ENCODE results near the gene IL6R.
"Not testable (repeated sequence)": the region's sequence is repeated elsewhere in the genome, so short reads cannot be mapped to it uniquely, and the experiment has no call there.

IL6R gene

DNA sequence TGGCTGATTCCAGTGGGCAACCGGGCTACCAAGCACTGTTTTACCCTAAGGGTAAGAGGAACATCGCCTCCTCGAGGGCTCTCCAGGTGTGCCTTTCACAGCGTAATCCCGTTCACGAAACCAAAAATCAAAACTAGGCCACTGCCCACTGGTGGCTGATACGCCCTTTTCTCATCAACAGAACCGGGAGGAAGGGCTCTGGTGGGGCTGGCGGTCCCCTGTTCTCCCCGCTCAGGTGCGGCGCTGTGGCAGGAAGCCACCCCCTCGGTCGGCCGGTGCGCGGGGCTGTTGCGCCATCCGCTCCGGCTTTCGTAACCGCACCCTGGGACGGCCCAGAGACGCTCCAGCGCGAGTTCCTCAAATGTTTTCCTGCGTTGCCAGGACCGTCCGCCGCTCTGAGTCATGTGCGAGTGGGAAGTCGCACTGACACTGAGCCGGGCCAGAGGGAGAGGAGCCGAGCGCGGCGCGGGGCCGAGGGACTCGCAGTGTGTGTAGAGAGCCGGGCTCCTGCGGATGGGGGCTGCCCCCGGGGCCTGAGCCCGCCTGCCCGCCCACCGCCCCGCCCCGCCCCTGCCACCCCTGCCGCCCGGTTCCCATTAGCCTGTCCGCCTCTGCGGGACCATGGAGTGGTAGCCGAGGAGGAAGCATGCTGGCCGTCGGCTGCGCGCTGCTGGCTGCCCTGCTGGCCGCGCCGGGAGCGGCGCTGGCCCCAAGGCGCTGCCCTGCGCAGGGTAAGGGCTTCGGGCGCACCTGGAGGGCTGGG is at the start of gene IL6R:
IL6R (plus strand) TSS at position 360 of the 763 bp plus-strand sequence; CDS start at position 647, 287 bp downstream.
- peak; percentile 36 for DNase-seq (ENCODE audit: low read depth)

DNA sequence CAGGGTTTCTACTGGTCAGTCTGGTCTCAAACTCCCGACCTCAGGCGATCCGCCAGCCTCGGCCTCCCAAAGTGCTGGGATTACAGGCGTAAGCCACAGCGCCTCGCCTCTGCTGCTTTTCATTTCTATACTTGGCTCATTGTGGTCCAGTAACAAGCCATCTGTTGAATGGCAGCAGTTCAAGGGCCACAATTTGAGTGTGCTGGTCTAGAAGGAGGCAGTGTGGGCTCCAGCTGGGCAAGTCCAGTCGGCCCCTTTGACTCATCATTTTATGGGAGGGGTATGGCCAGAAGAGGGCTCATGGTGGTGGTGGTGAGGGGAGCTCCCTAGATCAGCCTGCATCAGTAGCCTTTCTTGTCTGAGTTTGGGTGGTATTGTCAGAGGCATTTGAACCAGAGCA is 46.6 kb upstream of the IL6R start:
- DNase-seq (ENCODE audit: low read depth): no peak

DNA sequence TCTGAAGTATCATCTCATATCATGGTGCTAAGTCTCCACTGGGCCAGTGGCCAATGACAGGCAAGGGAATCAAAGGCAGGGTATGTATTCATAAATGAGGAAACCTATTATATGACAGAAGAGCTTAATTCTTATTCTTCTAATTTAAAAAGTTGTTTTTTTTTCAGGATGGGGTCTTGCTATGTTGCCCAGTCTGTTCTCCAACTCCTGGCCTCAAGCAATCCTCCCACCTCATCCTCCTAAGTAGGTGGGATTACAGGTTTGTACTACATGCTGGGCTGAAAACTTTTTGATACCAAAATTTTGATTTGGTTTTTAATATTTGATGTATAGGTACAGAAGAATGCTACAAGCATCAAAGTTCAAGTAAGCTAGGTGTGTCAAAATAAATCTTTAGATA is 44.9 kb upstream of the IL6R start:
- no peak for DNase-seq (ENCODE audit: low read depth)

DNA sequence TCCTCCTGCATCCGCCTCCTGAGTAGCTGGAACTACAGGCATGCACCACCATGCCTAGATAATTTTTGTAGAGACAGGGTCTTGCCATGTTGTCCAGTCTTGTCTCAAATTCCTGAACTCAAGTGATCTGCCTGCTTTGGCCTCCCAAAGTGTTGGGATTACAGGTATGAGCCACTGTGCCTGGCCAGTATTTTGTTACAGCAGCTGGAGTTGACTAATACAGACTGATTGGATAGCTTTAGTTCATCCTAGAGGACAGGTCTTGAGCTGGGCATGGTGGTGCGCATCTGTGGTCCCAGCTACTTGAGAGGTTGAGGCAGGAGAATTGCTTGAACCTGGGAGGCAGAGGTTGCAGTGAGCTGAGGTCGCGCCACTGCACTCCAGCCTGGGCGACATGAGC is 44.3 kb upstream of the IL6R start:
- DNase-seq (ENCODE audit: low read depth): not testable (repeated sequence)

DNA sequence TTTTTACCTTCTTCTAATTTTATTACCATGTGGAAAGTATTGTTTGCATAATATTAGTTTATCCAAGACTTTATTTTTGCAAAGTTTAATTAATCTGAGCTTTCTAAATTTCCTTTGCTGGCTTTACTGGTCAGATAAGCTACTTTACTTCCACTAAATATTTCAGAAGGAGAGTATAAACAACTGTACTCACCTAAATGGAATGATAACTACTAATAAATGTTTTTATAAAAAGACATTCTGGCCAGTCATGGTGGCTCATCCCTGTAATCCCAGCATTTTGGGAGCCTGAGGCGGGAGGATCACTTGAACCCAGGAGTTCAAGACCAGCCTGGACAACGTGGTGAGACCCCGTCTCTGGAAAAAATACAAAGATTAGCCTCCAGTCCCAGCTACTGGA is 43.8 kb upstream of the IL6R start:
- no peak for DNase-seq (ENCODE audit: low read depth)

DNA sequence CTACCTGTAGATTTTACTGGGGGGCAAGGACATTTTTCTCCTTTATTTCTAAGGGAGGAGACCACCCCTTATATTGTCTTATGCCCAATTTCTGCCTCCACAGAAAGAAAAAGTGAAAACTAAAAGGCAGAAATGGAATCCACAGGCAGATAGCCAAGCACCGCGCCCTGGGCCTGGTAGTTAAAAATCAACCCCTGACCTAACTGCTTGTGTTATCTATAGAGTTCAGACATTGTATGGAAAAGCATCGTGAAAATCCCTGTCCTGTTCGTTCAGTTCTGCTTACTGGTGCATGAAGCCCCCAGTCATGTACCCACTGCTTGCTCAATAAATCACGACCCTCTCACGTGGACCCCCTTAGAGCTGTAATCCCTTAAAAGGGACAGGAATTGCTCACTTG is 33.7 kb upstream of the IL6R start:
- DNase-seq (ENCODE audit: low read depth): no peak

DNA sequence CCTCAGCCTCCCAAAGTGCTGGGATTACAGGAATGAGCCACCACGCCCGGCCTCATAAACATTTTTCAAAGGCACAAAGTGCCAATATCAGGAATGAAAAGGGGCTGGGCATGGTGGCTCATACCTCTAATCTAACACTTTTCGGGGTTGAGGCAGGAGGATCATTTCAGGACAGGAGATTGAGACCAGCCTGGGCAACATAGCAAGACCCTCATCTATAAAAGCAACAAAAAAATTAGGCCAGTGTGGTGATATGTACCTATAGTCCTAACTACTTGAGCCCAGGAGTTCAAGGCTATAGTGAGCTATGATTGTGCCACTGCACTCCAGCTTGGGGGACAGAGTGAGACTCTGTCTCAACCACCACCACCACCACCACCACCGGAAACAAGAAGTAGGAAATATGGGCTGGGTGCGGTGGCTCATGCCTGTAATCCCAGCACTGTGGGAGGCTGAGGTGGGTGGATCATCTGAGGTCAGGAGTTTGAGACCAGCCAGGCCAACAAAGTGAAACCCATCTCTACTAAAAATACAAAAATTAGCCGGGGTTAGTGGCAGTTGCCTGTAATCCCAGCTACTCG is 31.3 kb upstream of the IL6R start:
- not testable (repeated sequence) for DNase-seq (ENCODE audit: low read depth)

DNA sequence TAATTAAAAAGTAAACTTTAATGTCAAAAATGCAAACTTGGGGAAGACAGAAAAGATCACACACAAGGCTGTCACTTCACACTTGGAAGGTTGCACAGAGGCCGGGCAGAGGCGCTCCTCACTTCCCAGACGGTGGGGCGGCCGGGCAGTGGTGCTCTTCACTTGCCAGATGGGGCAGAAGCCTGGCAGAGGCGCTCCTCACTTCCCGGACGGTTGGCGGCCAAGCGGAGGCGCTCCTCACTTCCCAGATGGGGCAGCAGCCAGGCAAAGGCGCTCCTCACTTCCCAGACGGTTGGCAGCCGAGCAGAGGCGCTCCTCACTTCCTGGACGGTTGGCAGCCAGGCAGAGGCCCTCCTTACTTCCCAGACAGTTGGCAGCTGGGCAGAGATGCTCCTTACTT is 25.8 kb upstream of the IL6R start:
- no peak for DNase-seq (ENCODE audit: low read depth)

DNA sequence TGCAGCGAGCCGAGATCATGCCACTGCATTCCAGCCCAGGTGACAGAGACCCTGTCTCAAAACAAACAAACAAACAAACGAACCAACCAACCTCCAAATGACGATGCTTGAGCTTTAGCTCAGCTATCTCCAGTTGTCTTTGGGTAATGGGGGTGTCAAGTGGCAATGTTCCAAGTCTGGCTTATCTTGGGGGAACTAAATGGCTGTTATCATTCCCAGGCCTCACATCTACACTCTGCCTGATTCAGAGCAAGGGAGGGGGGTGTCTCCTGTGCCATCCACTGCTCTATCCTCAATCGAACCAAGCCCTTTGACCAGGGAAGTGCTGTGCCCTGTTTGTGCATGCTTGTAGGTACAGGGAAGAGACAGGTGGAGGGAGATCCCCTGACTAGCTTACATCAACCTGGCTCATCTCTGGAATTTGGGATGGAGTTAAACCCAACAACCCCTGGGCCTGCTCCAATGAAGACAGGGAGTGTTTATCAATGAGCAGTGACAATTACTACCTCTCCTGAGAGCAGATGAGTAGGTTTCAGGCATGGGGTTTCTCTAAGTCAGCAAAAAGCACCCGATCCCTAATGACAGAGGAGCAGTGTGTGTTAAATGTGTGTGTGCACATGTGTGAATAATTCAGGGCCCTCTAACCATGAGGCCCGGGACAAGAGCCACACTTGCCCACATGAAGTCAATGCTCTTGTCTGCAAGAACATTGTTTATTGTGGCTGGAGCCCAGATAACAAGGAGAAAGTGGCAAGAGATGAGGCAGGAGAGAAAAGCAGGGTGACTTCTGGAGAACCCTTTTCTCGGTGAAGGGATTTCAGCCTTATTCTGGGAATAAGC is 20.3 kb upstream of the IL6R start:
- no peak for DNase-seq (ENCODE audit: low read depth)

DNA sequence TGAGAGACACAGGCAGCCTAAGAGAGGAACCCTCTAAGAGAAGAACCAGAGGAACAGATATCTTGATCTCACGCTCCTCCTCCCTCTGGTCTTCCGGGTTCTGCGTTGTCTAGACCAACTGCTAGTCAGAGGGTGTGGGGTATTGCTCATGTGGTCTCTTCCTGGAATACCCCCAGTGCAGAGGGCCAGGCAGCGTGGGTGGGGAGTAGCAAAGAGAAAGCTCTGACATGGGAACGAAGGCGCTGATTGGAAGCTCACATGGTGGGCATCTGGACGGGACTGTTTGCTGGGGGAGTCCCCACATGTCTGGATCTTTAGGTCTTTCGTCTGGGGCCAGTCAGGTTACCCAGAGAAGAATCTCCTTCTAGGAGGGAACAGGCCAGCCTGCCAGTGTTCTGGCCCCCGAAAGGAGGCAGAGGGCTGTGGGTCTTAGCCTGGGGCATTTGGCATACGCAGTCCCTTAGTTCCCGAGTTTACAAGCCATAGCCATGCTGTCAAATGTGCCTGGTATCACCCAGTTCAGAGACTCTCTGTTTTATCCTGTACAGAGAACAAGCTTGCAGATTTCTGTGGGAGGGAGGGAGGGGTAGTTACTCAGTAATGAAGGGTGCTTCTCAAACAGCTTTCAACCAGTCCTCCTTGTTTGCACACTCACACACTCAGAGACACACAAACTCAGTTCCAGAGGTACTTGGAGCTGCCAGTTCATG is 18.3 kb upstream of the IL6R start:
- peak; percentile 50 for DNase-seq (ENCODE audit: low read depth)

DNA sequence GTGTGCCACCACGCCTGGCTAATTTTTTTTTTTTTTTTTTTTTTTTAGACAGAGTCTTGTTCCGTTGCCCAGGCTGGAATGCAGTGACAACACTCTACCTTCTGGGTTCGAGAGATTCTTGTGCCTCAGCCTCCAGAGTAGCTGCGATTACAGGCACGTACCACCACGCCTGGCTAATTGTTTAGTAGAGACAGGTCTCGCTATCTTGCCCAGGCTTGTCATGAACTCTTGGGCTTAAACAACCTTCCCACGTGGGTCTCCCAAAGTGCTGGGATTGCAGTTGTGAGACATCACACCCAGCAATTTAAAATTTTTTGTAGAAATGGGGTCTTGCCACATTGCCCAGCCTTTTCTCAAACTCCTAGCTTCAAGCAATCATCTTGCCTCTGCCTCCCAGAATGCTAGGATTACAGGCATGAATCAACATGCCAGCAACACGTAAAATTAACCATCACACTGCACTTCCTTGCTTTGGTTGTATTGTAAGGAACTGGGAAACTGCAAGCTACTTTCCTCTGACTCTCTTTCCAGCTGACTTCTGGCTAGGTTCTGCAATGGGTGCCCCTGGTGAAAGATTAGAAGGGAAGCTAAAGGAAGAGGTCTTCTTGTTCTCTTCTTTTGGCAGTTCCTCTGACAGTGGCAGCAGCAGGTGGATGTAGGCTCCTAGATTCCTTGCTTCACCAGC is 13.9 kb upstream of the IL6R start:
- no peak for DNase-seq (ENCODE audit: low read depth)

DNA sequence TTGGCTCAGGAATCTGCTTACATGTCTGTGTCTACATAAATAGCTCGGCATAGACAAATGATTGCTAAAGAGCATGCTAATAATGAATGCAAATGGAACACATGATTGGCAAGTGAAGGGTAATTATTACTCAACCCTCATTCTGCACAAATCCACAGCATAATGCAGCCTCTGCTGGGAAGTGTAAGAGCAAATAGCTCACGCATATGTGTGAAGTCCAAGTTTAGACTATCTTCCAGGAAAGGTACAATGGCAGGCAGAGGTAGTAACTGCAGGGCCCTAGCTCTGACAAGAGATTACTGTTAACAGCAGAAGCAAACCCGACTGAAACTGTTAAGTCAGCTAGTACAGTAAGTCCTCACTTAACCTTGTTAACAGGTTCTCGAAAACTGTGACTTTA is 7.0 kb upstream of the IL6R start:
- DNase-seq (ENCODE audit: low read depth): no peak

DNA sequence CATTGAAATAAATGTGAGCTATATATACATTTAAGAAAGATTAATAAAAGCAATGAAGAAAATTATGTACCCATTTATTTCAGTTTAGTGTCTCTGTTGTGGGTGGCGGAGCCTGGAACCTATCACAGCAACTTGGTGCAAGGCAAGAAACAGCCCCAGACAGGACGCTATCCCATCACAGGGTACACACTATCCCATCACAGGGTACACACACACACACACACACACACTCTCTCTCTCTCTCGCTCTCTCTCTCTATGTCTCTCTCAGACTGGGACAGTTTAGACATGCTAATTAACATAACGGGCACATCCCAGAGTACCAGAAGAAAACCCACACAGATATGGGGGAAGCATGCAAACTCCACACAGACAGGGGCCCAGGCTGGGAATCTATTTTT is 6.5 kb upstream of the IL6R start:
- no peak for DNase-seq (ENCODE audit: low read depth)

DNA sequence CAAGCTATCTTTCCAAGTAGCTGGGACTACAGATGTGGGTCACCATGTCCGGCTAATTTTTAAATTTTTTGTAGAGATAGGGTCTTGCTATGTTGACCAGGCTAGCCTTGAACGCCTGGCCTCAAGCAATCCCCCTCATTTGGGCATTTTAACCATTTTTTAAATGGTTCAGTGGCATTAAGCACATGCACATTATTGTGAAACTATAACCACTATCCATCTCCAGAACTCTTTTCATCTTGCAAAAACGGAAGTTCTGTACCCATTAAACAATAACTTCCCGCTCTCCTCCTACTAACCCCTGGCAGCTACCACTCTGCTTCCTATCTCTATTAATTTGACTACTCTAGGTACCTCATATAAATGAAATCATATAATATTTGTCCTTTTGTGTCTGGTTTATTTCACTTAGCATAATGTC is 4.8 kb upstream of the IL6R start:
- DNase-seq (ENCODE audit: low read depth): no peak

DNA sequence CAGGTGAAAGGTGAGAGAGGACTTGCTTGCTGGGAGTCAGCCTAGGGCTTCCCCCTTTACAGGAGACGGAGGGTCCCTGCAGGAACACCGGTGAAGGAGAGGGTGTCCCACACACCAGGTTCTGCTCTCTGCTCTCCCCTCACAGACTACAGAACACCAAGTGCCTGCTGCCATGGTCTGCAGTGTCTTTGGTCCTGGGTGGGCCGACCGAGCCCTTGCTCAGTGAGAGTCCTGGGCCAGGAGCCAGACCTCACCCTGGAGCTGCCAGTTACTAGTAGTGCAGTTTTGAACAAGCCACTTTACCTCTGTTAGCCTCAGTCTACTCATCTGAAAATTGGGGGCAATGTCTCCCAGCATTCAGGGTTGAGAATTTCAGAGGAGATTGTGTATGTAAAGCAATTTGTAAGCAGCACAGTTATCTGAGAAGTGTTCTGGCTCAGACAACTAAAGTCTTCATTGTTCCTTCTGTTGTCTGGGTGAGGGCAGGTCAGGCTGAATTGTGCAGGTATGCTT is 2.7 kb upstream of the IL6R start:
- no peak for DNase-seq (ENCODE audit: low read depth)

DNA sequence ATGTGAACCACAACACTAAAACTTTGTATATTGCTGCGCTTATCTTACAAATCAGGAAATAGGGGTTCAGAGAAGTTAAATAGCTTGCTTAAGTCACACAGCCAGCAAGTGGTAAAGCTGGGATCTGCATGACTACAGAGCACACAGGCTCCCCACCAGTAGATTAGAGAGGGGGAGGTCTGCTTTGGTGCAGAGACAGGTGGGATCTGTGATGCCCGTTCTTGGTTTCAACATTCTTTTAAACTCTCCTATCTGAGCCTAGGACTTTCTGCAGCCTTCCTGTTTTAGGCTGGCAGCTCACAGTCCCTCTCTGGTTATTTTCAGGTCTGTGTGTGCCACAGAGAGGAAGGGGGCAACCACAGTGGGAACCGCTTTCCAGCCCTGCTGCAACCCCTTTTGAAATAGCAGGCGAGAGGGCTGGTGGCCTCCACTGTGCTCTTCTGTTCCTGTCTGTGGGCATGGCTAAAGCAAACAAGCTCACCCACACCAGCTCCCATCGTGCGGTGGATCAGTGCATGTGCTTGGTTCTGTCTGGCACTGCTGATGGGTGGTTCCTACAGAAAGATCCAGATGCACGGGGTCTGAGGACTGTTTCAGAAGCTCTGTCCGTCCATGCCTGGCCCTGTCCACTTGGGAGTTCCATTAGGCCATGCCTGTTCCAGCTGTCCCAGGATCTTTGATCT is 1.7 kb upstream of the IL6R start:
- no peak for DNase-seq (ENCODE audit: low read depth)

DNA sequence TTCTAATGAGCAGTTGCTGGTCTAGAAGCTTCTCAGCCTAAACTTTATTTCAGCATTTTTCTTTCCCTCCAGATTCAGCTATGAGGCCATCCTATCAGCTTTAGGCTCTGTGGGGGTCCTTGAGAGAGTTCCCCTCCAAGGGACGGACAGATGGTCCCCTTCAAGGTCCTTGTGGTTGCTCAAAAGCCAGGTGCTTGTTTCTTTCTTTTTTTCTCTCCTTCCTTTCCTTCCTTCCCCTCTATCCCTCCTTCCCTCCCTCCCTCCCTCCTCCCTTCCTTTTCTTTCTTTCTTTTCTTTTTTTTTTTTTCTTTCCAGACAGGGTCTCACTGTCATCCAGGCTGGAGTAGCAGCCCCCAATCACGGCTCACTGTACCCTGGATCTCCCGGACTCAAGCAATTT is 1.2 kb upstream of the IL6R start:
- no peak for DNase-seq (ENCODE audit: low read depth)

DNA sequence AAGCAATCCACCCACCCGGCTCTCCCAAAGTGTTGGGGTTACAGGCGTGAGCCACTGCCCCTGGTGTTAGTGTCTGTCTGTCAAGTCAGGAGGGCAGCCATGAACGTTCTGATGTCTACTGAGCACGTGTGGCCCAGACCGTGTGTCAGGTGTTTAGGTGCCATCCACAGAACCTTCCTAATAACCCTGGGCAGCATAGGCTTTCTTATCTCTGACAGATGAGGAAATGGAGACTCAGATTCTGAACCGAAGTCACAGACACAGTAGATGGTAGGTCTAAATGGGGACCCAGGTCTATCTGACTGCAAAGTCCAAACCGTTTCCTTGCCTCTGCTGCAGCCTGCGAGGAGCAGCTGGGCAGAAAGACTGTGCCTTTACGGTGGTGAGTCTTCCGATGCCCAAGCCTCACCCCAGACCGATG is 622 bp upstream of the IL6R start:
- no peak for DNase-seq (ENCODE audit: low read depth)

DNA sequence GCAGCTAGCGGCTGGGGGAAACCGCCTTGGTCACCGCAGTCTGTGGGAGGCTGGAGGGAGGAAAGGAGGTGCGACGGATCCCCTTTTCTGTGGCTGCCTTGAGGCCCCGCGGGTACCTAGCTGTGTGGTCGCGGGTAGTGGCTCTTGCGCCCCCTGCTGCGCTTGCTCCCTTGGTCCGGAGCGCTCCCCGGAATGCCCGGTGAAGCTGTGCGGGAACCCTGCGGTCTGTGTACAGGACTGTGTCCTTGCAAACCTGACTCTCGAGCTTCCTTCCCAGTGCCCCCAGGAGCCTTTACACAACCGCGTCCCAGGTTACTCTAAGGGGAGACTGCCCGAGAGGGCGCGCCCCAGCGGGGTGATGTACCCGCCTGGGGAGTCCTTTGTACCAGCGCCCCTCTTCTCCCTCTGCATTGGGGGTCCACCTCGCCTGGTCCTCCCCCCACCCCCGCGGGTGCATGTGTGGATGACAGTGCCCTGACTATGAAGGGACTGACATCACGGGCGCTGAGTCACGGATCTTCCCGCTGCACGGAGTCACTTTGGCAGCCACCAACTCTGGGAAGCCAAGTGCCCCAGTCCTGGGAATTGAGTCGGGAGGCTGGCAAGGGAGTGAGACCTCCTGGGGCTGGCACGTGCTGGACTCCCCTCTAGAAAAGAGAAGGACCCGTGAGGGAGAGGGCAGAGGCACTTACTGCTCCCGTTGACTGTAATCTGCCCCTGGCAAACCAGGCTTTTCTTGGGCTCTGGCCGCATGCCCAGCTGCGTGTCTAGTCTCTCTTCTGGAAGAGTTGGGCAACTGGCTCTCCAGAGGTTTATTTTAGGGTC is 816 bp downstream of the IL6R start:
- DNase-seq (ENCODE audit: low read depth): peak; percentile 24

DNA sequence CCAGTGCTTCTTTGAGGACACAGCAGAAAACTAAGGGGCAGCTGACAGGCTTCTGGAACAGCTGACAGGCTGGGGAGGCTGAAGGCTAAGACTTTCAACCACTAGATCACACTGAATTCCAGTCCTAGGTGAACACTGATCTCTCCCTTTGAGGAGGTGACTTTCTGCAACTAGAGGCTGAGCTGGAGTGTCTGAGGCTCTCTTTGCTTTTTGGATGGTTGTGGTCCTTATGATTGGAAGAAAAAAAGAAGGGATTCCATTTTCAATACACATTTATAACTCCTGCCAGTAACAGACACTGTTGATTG is 1.4 kb downstream of the IL6R start:
- no peak for DNase-seq (ENCODE audit: low read depth)

DNA sequence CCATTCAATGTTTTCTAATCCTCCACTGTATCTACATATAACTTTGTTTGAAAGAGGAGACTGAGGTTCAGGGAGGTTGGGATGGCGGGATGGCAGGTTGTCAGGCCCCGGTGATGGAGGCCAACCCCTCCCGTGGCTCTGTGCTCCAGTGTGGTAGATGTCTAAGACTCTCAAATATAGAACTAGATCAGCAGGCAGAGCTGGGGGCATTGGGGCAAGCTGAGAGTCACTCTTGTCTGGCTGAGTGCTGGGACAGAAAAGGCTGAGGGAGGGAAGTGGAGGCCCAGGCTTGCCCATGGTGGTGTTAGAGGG is 1.7 kb downstream of the IL6R start:
- DNase-seq (ENCODE audit: low read depth): no peak
